Stimulated activated CD8-positive, alpha-beta memory T cell treated with anti-CD3 and anti-CD28 coated beads, Interleukin-12 subunit alpha, Interleukin-12 subunit beta, amount 100 ng/mL, for 24 hours (primary cell): ENCODE data around the gene AACS.
"Not testable (repeated sequence)": the region's sequence is repeated elsewhere in the genome, so short reads cannot be mapped to it uniquely, and the experiment has no call there.

Experiments used
- DNase-seq: peaks from one replicate; pipeline ENCODE4 v3.0.0-alpha.2; 2020; ENCODE audit errors: extremely low read depth

AACS gene

GRCh38 chr12:125124320-125124966 lies 59.2 kb downstream of the AACS start:
- DNase-seq: no peak

GRCh38 chr12:125125271-125125670 lies 60.0 kb downstream of the AACS start:
- DNase-seq: no peak

GRCh38 chr12:125128439-125129178 lies 63.4 kb downstream of the AACS start:
- DNase-seq: no peak

- no peak for DNase-seq
These were observed 63.9 kb downstream of the AACS start for GRCh38 chr12:125129179-125129571.

- DNase-seq: no peak
These were observed 64.5 kb downstream of the AACS start for GRCh38 chr12:125129591-125130255.

- no peak for DNase-seq
These were observed 66.7 kb downstream of the AACS start for GRCh38 chr12:125131958-125132357.

GRCh38 chr12:125132698-125133400 lies 67.6 kb downstream of the AACS start:
- DNase-seq: no peak

- DNase-seq: no peak
These were observed 68.4 kb downstream of the AACS start for GRCh38 chr12:125133616-125134015.

- no peak for DNase-seq
These were observed 69.3 kb downstream of the AACS start for GRCh38 chr12:125134576-125134975.

GRCh38 chr12:125135906-125136305 lies 70.7 kb downstream of the AACS start:
- no peak for DNase-seq

GRCh38 chr12:125136702-125137101 lies 71.5 kb downstream of the AACS start:
- no peak for DNase-seq

GRCh38 chr12:125137766-125138344 lies 72.6 kb downstream of the AACS start:
- DNase-seq: no peak

- no peak for DNase-seq
These were observed 75.3 kb downstream of the AACS start for GRCh38 chr12:125140279-125141209.

- not testable (repeated sequence) for DNase-seq
These were observed 76.0 kb downstream of the AACS start for GRCh38 chr12:125141210-125141573.

- DNase-seq: no peak
These were observed 77.4 kb downstream of the AACS start for GRCh38 chr12:125142601-125143000.

- no peak for DNase-seq
These were observed 78.3 kb downstream of the AACS start for GRCh38 chr12:125143491-125143890.

GRCh38 chr12:125145196-125145595 lies 80.0 kb downstream of the AACS start:
- no peak for DNase-seq

GRCh38 chr12:125148316-125148715 lies 83.1 kb downstream of the AACS start:
- DNase-seq: no peak

- DNase-seq: no peak
These were observed 84.2 kb downstream of the AACS start for GRCh38 chr12:125149160-125150108.

GRCh38 chr12:125151284-125151683 lies 86.0 kb downstream of the AACS start:
- DNase-seq: no peak
